ENCODE results near the gene AKAP13.

DNA sequence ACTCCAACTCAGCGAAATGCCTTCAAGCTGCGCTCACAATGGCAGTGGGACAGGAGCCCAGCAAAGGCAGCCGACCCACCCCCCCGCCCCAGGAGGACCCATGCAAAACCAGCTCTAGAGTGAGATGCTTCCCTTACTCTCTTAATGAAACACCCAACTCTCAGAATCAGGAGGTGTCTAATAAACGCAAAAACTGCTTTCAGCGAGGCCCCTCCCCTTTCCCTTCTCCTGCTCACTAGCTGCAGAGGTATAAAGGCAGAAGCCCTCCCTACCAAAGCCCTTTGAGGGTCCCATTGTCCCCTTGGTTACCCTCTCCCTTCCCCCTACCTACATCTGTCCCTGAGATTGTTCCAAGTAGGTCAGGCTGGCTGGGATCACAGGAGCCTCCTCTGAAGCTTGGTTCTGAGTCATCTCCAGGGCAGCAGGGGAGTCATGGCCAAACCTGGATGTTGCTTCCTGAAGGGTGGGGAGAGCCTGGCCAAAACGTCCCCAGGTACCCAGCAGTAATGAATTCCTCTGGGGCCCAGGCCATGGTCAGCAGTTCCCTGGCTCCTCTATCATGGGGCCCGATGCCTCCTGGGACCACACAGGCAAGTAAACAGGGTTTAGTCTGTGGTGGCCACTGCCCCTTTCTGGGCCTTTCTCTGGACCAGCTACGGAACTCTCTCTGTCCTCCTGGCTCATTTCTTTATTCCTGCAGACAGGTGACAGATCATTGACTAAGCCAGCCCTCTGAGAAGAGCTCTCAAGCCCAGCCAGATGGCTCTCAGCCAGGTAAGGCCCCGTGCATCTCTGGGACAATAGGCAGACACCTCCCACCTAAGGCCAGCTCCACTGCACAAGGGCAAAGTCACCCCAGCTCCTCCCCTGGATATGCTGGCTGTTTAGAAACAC lies 405.7 kb downstream of the AKAP13 start:
- TF ChIP-seq CTCF (IDR thresholded peaks at IDR 0.05), result no peak
- TF ChIP-seq POLR2A (IDR thresholded peaks at IDR 0.05), result no peak

Measured in uterus (tissue), 2 donors.